DOHH2 (cell line): ENCODE data around the gene NBAS.

ENCODE experiments used
- H3F3A ChIP-seq: fragments of 200-600 bp; sonication (generic), shearing (Covaris generic); 2 replicates; pipeline ENCODE4 v1.6.0; 2016; ENCODE audit warnings: antibody characterized with exemption, mild to moderate bottlenecking; ENCODE audit not compliant: control insufficient read depth, insufficient read depth
- H3K27ac ChIP-seq: fragments of 200-600 bp; sonication (generic); 2 replicates; pipeline ENCODE4 v1.5.1; 2014; ENCODE audit warnings: low read depth, mild to moderate bottlenecking, low read length, moderate library complexity
- H3K27me3 ChIP-seq: fragments of 200-600 bp; sonication (generic); 2 replicates; pipeline ENCODE4 v1.6.1; 2014; ENCODE audit warnings: mild to moderate bottlenecking, low read length, mixed read lengths; ENCODE audit not compliant: control insufficient read depth
- H3K36me3 ChIP-seq: fragments of 200-600 bp; sonication (generic); 2 replicates; pipeline ENCODE4 v1.6.1; 2014; ENCODE audit warnings: mild to moderate bottlenecking, low read length, moderate library complexity, mixed read lengths; ENCODE audit not compliant: control insufficient read depth
- H3K4me1 ChIP-seq: fragments of 200-600 bp; sonication (generic); 2 replicates; pipeline ENCODE4 v1.6.1; 2014; ENCODE audit warnings: mild to moderate bottlenecking, low read length, mixed read lengths; ENCODE audit not compliant: control insufficient read depth
- H3K4me2 ChIP-seq: fragments of 200-600 bp; sonication (generic); 2 replicates; pipeline ENCODE4 v1.6.0; 2014; ENCODE audit warnings: mild to moderate bottlenecking, low read length, moderate library complexity
- H3K4me3 ChIP-seq: fragments of 200-600 bp; sonication (generic); 2 replicates; pipeline ENCODE4 v1.5.1; 2014; ENCODE audit warnings: mild to moderate bottlenecking, low read length, mixed read lengths
- H3K79me2 ChIP-seq: fragments of 200-600 bp; sonication (generic); 2 replicates; pipeline ENCODE4 v1.6.1; 2014; ENCODE audit warnings: mild to moderate bottlenecking, low read length, mixed read lengths; ENCODE audit not compliant: control insufficient read depth
- H3K9me2 ChIP-seq: fragments of 200-600 bp; sonication (generic); replicated peaks from 2 replicates; pipeline ENCODE4 v1.6.1; 2014; ENCODE audit warnings: mild to moderate bottlenecking, low read length, mixed read lengths; ENCODE audit not compliant: control insufficient read depth
- H3K9me3 ChIP-seq: fragments of 200-600 bp; sonication (generic); 2 replicates; pipeline ENCODE4 v1.6.1; 2014; ENCODE audit warnings: antibody characterized with exemption, low read length, mixed read lengths; ENCODE audit not compliant: control insufficient read depth, insufficient read depth
- H4K20me1 ChIP-seq: fragments of 200-600 bp; sonication (generic); 2 replicates; pipeline ENCODE4 v1.6.0; 2014; ENCODE audit warnings: low read depth, mild to moderate bottlenecking, antibody characterized with exemption, low read length, moderate library complexity; ENCODE audit not compliant: control insufficient read depth, insufficient read depth
- CTCF ChIP-seq: fragments of 200-600 bp; sonication (generic); IDR thresholded peaks from one replicate; pipeline ENCODE4 v1.5.1; 2014; ENCODE audit warnings: antibody characterized with exemption, mild to moderate bottlenecking, low read depth, low read length; ENCODE audit not compliant: poor library complexity, severe bottlenecking
- EZH2phosphoT487 ChIP-seq: fragments of 200-600 bp; sonication (generic); IDR thresholded peaks from 2 replicates; pipeline ENCODE4 v1.6.1; 2017; ENCODE audit warnings: borderline replicate concordance, mild to moderate bottlenecking, antibody characterized with exemption, low read length, moderate library complexity, mixed read lengths

Gene NBAS

GRCh38 chr2:15170070-15170775 is 390.9 kb downstream of the NBAS start:
- Histone ChIP-seq H3K36me3 (no peaks in the 10 kb centered on the region), H3K9me3 (no peaks in the 10 kb centered on the region), H3K9me2 (no peaks in the 10 kb centered on the region), H3K27me3 (no peaks in the 10 kb centered on the region), H4K20me1 (no peaks in the 10 kb centered on the region), H3K79me2 (no peaks in the 10 kb centered on the region), H3K4me2 (no peak overlapping the region), H3K4me3 (no peak overlapping the region), H3K27ac (no peak overlapping the region), H3K4me1 (no peaks in the 10 kb centered on the region), H3F3A (no peaks in the 10 kb centered on the region)
- TF ChIP-seq EZH2phosphoT487 (no peak), CTCF (no peak)

- Histone ChIP-seq H4K20me1 (no peaks in the 10 kb centered on the region), H3K9me3 (no peaks in the 10 kb centered on the region), H3K36me3 (no peaks in the 10 kb centered on the region), H3K4me2 (no peak overlapping the region), H3K27ac (no peak overlapping the region), H3K9me2 (no peaks in the 10 kb centered on the region), H3K27me3 (no peaks in the 10 kb centered on the region), H3K4me3 (no peak overlapping the region), H3K4me1 (no peaks in the 10 kb centered on the region), H3K79me2 (no peaks in the 10 kb centered on the region), H3F3A (no peaks in the 10 kb centered on the region)
- TF ChIP-seq EZH2phosphoT487, result no peak
- TF ChIP-seq CTCF, result no peak
Observed at GRCh38 chr2:15169326-15170069, 391.6 kb downstream of the NBAS start.

- H3K79me2 ChIP-seq, result no peaks in the 10 kb centered on the region
- H3F3A ChIP-seq, result no peaks in the 10 kb centered on the region
- H3K4me2 ChIP-seq, result no peak overlapping the region
- H4K20me1 ChIP-seq, result no peaks in the 10 kb centered on the region
- H3K9me2 ChIP-seq, result no peaks in the 10 kb centered on the region
- TF ChIP-seq EZH2phosphoT487 (no peak), CTCF (no peak)
- no peaks in the 10 kb centered on the region for H3K36me3 ChIP-seq
- H3K27me3 ChIP-seq, result no peaks in the 10 kb centered on the region
- H3K4me1 ChIP-seq, result no peaks in the 10 kb centered on the region
- no peak overlapping the region for H3K4me3 ChIP-seq
- H3K27ac ChIP-seq, result no peak overlapping the region
- no peaks in the 10 kb centered on the region for H3K9me3 ChIP-seq
Observed at GRCh38 chr2:15168116-15168515, 393.0 kb downstream of the NBAS start.
